Endodermal cell (in vitro differentiated cells): ENCODE data around the gene GUSB. TPM values are rescaled to one million over a fixed set of nuclear protein-coding genes. Genes with fewer than 3 reads are reported as not detected.
A peak's percentile ranks its signal among the peaks of the same experiment; 100 is the strongest.
"Not testable (repeated sequence)": the region's sequence is repeated elsewhere in the genome, so short reads cannot be mapped to it uniquely, and the experiment has no call there.

Experiments used
- DNase-seq: peaks from one replicate; pipeline ENCODE4 v3.0.0-alpha.2; 2017
- H3K27ac ChIP-seq: 2 replicates; pipeline ENCODE4 v1.5.1; 2013; ENCODE audit warnings: mild to moderate bottlenecking, low read depth, low read length, moderate library complexity
- H3K27me3 ChIP-seq: 2 replicates; pipeline ENCODE4 v1.6.1; 2013; ENCODE audit warnings: mild to moderate bottlenecking, low read length, moderate library complexity; ENCODE audit not compliant: insufficient read depth, control insufficient read depth, poor library complexity, severe bottlenecking
- H3K36me3 ChIP-seq: 2 replicates; pipeline ENCODE4 v1.7.0; 2013; ENCODE audit warnings: mild to moderate bottlenecking, low read length, moderate library complexity; ENCODE audit not compliant: control insufficient read depth, insufficient read depth
- H3K4me1 ChIP-seq: one replicate; pipeline ENCODE4 v1.7.0; 2013; ENCODE audit warnings: low read length; ENCODE audit not compliant: control insufficient read depth, insufficient read depth
- H3K4me3 ChIP-seq: 2 replicates; pipeline ENCODE4 v1.5.1; 2013; ENCODE audit warnings: mild to moderate bottlenecking, low read length, moderate library complexity
- H3K9ac ChIP-seq: 2 replicates; pipeline ENCODE4 v1.6.1; 2013; ENCODE audit warnings: mild to moderate bottlenecking, low read length, moderate library complexity; ENCODE audit not compliant: poor library complexity, severe bottlenecking; ENCODE audit errors: extremely low read depth
- H3K9me3 ChIP-seq: 2 replicates; pipeline ENCODE4 v1.6.1; 2013; ENCODE audit warnings: mild to moderate bottlenecking, low read length, moderate library complexity; ENCODE audit not compliant: control insufficient read depth
- H3K27ac Mint-ChIP-seq: 2 replicates; pipeline ENCODE4 v1.8.0; 2020; ENCODE audit warnings: mixed read lengths
- H3K27me3 Mint-ChIP-seq: 2 replicates; pipeline ENCODE4 v1.8.0; 2021; ENCODE audit warnings: mild to moderate bottlenecking, mixed read lengths; ENCODE audit not compliant: insufficient read depth
- H3K36me3 Mint-ChIP-seq: 2 replicates; pipeline ENCODE4 v1.8.0; 2020; ENCODE audit warnings: low read depth, mixed read lengths
- H3K4me1 Mint-ChIP-seq: 2 replicates; pipeline ENCODE4 v1.8.0; 2020; ENCODE audit warnings: mixed read lengths
- H3K4me3 Mint-ChIP-seq: 2 replicates; pipeline ENCODE4 v1.8.0; 2020; ENCODE audit warnings: mild to moderate bottlenecking, moderate library complexity, mixed read lengths
- H3K9me3 Mint-ChIP-seq: 2 replicates; pipeline ENCODE4 v1.8.0; 2020; ENCODE audit warnings: mild to moderate bottlenecking, mixed read lengths
- CTCF ChIP-seq: fragments of 200-600 bp; sonication (generic); conservative IDR thresholded peaks from 2 replicates; pipeline ENCODE4 v1.5.0; 2021; ENCODE audit warnings: antibody characterized with exemption, mild to moderate bottlenecking
- WGBS, 2 experiments: methylation state at CpG; one replicate each; pipeline versions ENCODE4 v1.1.5 to v1.1.7; 2013; ENCODE audit warnings: missing lambda C conversion rate in 2 of 2, mixed read lengths in 1 of 2; ENCODE audit not compliant: insufficient coverage in 1 of 2, insufficient read length in 1 of 2; 5-methylcytosine and 5-hydroxymethylcytosine counted together
- long read RNA-seq, 4 experiments: library from polyadenylated mRNA in 2 of 4; library from RNA in 1 of 4; library from capped mRNA in 1 of 4; stranded (forward) in 3 of 4; unstranded in 1 of 4; transcript quantifications; one replicate each; pipeline ENCODE4 v2.0.0, GENCODE V29; 2020 to 2021; ENCODE audit warnings: inconsistent platforms in 1 of 4
- polyA plus RNA-seq, 2 experiments: library from polyadenylated mRNA; stranded (reverse); fragments of 50-300 nt; gene quantifications; one replicate each; pipeline ENCODE4 v1.2.3, GENCODE V29; 2013
- total RNA-seq, 2 donors: library from RNA; stranded (reverse); fragmentation: NEBNext Ultra II Directional in 1 of 2; extraction: Animal tissue kit (Norgen Biotek cat#: 25700) in 1 of 2; gene quantifications; 2 replicates in 1 of 2; 3 replicates in 1 of 2; pipeline ENCODE4 v1.2.1, GENCODE V29; 2021

The GUSB gene
- total RNA-seq, result 10 to 100 TPM; 54.5 to 60.6 TPM
- polyA plus RNA-seq (2013, experiment 1 of 2), result 60.6 TPM
- polyA plus RNA-seq (2013, experiment 2 of 2), result 45.7 TPM
- long read RNA-seq, experiment 1, partial matches to known transcripts, result 6 of 36 reads
- long read RNA-seq, experiment 1, other reads (novel, unspliced or antisense), result 27 of 36 reads
- long read RNA-seq, experiment 2, transcript GUSB-201 (12 exons, 2,300 nt), result major isoform, 48 of 132 reads
- long read RNA-seq, experiment 2, partial matches to known transcripts, result 5 of 132 reads
- long read RNA-seq, experiment 2, other reads (novel, unspliced or antisense), result 79 of 132 reads
- long read RNA-seq, experiment 3, transcript GUSB-201 (12 exons, 2,300 nt), result major isoform, 145 of 333 reads
- long read RNA-seq, experiment 3, partial matches to known transcripts, result 9 of 333 reads
- long read RNA-seq, experiment 3, other reads (novel, unspliced or antisense), result 175 of 333 reads
- long read RNA-seq, experiment 4, transcript GUSB-201 (12 exons, 2,300 nt), result major isoform, 22 of 100 reads
- long read RNA-seq, experiment 4, partial matches to known transcripts, result 14 of 100 reads
- long read RNA-seq, experiment 4, other reads (novel, unspliced or antisense), result 64 of 100 reads

GRCh38 chr7:65981965-65982792, at the start of gene GUSB:
Gene GUSB, minus strand, starts transcription at chr7:65982213. Its CDS starts 30 bp downstream, at chr7:65982183.
- peak within 1 kb of the TSS; percentile 65 for H3K4me3 Mint-ChIP-seq
- peak; percentile 97 for DNase-seq
- 3 to 8% methylated on average over 43 to 62 of the region's 62 CpGs for WGBS, 2 experiments
- Histone ChIP-seq H3K4me1 (no peaks in the 10 kb centered on the region), H3K36me3 (peaks cover 6% of the 10 kb centered on the region), H3K9me3 (no peaks in the 10 kb centered on the region), H3K9ac (peak within 1 kb of the TSS; percentile 63), H3K4me3 (peak within 1 kb of the TSS; percentile 81), H3K27ac (peak within 1 kb of the TSS; percentile 66), H3K27me3 (no peaks in the 10 kb centered on the region)
- peaks cover 15% of the 10 kb centered on the region for H3K36me3 Mint-ChIP-seq
- peak within 1 kb of the TSS; percentile 91 for H3K27ac Mint-ChIP-seq
- H3K4me1 Mint-ChIP-seq, result peaks cover 3% of the 10 kb centered on the region
- no peak for TF ChIP-seq CTCF
- no peaks in the 10 kb centered on the region for H3K9me3 Mint-ChIP-seq
- H3K27me3 Mint-ChIP-seq, result no peaks in the 10 kb centered on the region

- not testable (repeated sequence) for H3K9me3 Mint-ChIP-seq
Observed at GRCh38 chr7:66028342-66028741, 46.3 kb upstream of the GUSB start.

GRCh38 chr7:66016131-66016461, 34.1 kb upstream of the GUSB start:
- no peak overlapping the region for H3K9ac ChIP-seq
- 93 to 94% methylated on average over 2 to 4 of the region's 4 CpGs for WGBS, 2 experiments
- H3K27ac Mint-ChIP-seq, result no peak overlapping the region

More at GRCh38 chr7:66028342-66028741, 46.3 kb upstream of the GUSB start:
- H3K9me3 ChIP-seq, DNase-seq, H3K36me3 ChIP-seq, H3K4me1 ChIP-seq, H3K36me3 Mint-ChIP-seq, H3K9ac ChIP-seq, H3K27ac Mint-ChIP-seq, H3K27me3 ChIP-seq, H3K27me3 Mint-ChIP-seq, H3K27ac ChIP-seq, H3K4me3 Mint-ChIP-seq, H3K4me3 ChIP-seq, H3K4me1 Mint-ChIP-seq: not testable (repeated sequence)
- 92% methylated on average over 3 of the region's 3 CpGs; no CpG with 5 or more reads in 1 of the 2 experiments for WGBS, 2 experiments

More at GRCh38 chr7:66016131-66016461, 34.1 kb upstream of the GUSB start:
- H3K9me3 Mint-ChIP-seq, result no peaks in the 10 kb centered on the region
- H3K9me3 ChIP-seq, result no peaks in the 10 kb centered on the region
- H3K4me3 Mint-ChIP-seq, result no peak overlapping the region
- no peaks in the 10 kb centered on the region for H3K4me1 ChIP-seq
- no peak for DNase-seq
- H3K27me3 Mint-ChIP-seq, result peaks cover 19% of the 10 kb centered on the region
- H3K36me3 ChIP-seq, result no peaks in the 10 kb centered on the region
- H3K4me3 ChIP-seq, result no peak overlapping the region
- peaks cover 2% of the 10 kb centered on the region for H3K4me1 Mint-ChIP-seq
- H3K27me3 ChIP-seq, result no peaks in the 10 kb centered on the region
- TF ChIP-seq CTCF, result no peak
- H3K36me3 Mint-ChIP-seq, result no peaks in the 10 kb centered on the region
- H3K27ac ChIP-seq, result no peak overlapping the region
